ENCODE data around the gene ASNS. TPM values are rescaled to one million over a fixed set of nuclear protein-coding genes. Genes with fewer than 3 reads are reported as not detected.

Gene ASNS
- total and polyA plus RNA-seq, 3 donors from 2014 or later, result 31.7 to 73.6 (median 54.1) TPM

GRCh38 chr7:97847791-97848190 lies 24.4 kb downstream of the ASNS start:
- TF ChIP-seq CTCF (IDR thresholded peaks at IDR 0.05), result no peak
- TF ChIP-seq POLR2A (IDR thresholded peaks at IDR 0.05), result no peak
- DNase-seq, result no peak
- Histone ChIP-seq H3K27me3 (no peaks in the 10 kb centered on the region), H3K9me3 (no peaks in the 10 kb centered on the region), H3K36me3 (ENCODE audit: low read depth, missing control alignments) (no peaks in the 10 kb centered on the region), H3K4me3 (no peak overlapping the region), H3K4me1 (no peaks in the 10 kb centered on the region), H3K27ac (no peak overlapping the region)
- intact Hi-C loops (cut with DNase I; ENCODE audit: low total_unique reads), result no loop called here
- WGBS, 2 donors, result 40 to 64% methylated on average over 5 of the region's 5 CpGs

- no peaks in the 10 kb centered on the region for H3K27me3 ChIP-seq
- no peak for DNase-seq
- H3K27ac ChIP-seq, result no peak overlapping the region
- no peaks in the 10 kb centered on the region for H3K9me3 ChIP-seq
- H3K36me3 ChIP-seq (ENCODE audit: low read depth, missing control alignments), result no peaks in the 10 kb centered on the region
- H3K4me1 ChIP-seq, result no peaks in the 10 kb centered on the region
- H3K4me3 ChIP-seq, result no peak overlapping the region
- 56 to 73% methylated on average over 4 of the region's 4 CpGs for WGBS, 2 donors
- TF ChIP-seq CTCF (IDR thresholded peaks at IDR 0.05), result no peak
- no peak for TF ChIP-seq POLR2A (IDR thresholded peaks at IDR 0.05)
- intact Hi-C loops (cut with DNase I; ENCODE audit: low total_unique reads), result no loop called here
Observed at GRCh38 chr7:97846945-97847344, 25.3 kb downstream of the ASNS start.

GRCh38 chr7:97845622-97846203 lies 26.5 kb downstream of the ASNS start:
- no peak for DNase-seq
- intact Hi-C loops (cut with DNase I; ENCODE audit: low total_unique reads), result no loop called here
- 46 to 50% methylated on average over 2 of the region's 2 CpGs for WGBS, 2 donors

GRCh38 chr7:97844036-97844435 lies 28.2 kb downstream of the ASNS start:
- no peaks in the 10 kb centered on the region for H3K36me3 ChIP-seq (ENCODE audit: low read depth, missing control alignments)
- H3K4me1 ChIP-seq, result no peaks in the 10 kb centered on the region
- WGBS, 2 donors, result 76 to 77% methylated on average over 3 of the region's 3 CpGs
- DNase-seq, result no peak
- no peak overlapping the region for H3K4me3 ChIP-seq
- intact Hi-C loops (cut with DNase I; ENCODE audit: low total_unique reads), result no loop called here
- no peaks in the 10 kb centered on the region for H3K27me3 ChIP-seq
- no peaks in the 10 kb centered on the region for H3K9me3 ChIP-seq
- H3K27ac ChIP-seq, result no peak overlapping the region
- TF ChIP-seq CTCF (IDR thresholded peaks at IDR 0.05) (peak in 1 of 3 experiments; percentile 2), POLR2A (IDR thresholded peaks at IDR 0.05) (no peak)

More at GRCh38 chr7:97845622-97846203, 26.5 kb downstream of the ASNS start:
- H3K27ac ChIP-seq, result no peak overlapping the region
- peak in 2 of 3 experiments; percentile 32 to 47 for TF ChIP-seq CTCF (IDR thresholded peaks at IDR 0.05)
- TF ChIP-seq POLR2A (IDR thresholded peaks at IDR 0.05), result no peak
- H3K36me3 ChIP-seq (ENCODE audit: low read depth, missing control alignments), result no peaks in the 10 kb centered on the region
- H3K4me3 ChIP-seq, result no peak overlapping the region
- no peaks in the 10 kb centered on the region for H3K4me1 ChIP-seq
- no peaks in the 10 kb centered on the region for H3K9me3 ChIP-seq
- H3K27me3 ChIP-seq, result no peaks in the 10 kb centered on the region

- H3K4me1 ChIP-seq, result no peaks in the 10 kb centered on the region
- no peak for DNase-seq
- H3K27me3 ChIP-seq, result no peaks in the 10 kb centered on the region
- no peak overlapping the region for H3K27ac ChIP-seq
- H3K4me3 ChIP-seq, result no peak overlapping the region
- WGBS, 2 donors, result 99% methylated on average over 20 of the region's 27 CpGs; no CpG with 5 or more reads in 1 of the 2 donors
- intact Hi-C loops (cut with DNase I; ENCODE audit: low total_unique reads), result no loop called here
- H3K9me3 ChIP-seq, result no peaks in the 10 kb centered on the region
- TF ChIP-seq POLR2A (IDR thresholded peaks at IDR 0.05) (no peak), CTCF (IDR thresholded peaks at IDR 0.05) (no peak)
- H3K36me3 ChIP-seq (ENCODE audit: low read depth, missing control alignments), result no peaks in the 10 kb centered on the region
Observed at GRCh38 chr7:97842772-97843345, 29.3 kb downstream of the ASNS start.

Data from testis (tissue), 3 donors.